Measurements from ENCODE around the gene PKHD1.

- TF ChIP-seq ZC3H10 (CRISPR knock-in tag; IDR thresholded peaks at IDR 0.05), result no peak
- TF ChIP-seq ARNTL (CRISPR knock-in tag; IDR thresholded peaks at IDR 0.05; ENCODE audit: borderline replicate concordance, low read depth), result no peak
- TF ChIP-seq PPARA (CRISPR knock-in tag; IDR thresholded peaks at IDR 0.05; ENCODE audit: borderline replicate concordance), result no peak
- TF ChIP-seq TOX (CRISPR knock-in tag; IDR thresholded peaks at IDR 0.05; ENCODE audit: borderline replicate concordance), result no peak
- TF ChIP-seq ISL1 (CRISPR knock-in tag; IDR thresholded peaks at IDR 0.05), result no peak
- TF ChIP-seq PATZ1 (CRISPR knock-in tag; IDR thresholded peaks at IDR 0.05; ENCODE audit: borderline replicate concordance), result no peak
- TF ChIP-seq BACH2 (CRISPR knock-in tag; IDR thresholded peaks at IDR 0.05; ENCODE audit: borderline replicate concordance), result no peak
- no peak for TF ChIP-seq ZFP30 (CRISPR knock-in tag; IDR thresholded peaks at IDR 0.05)
- TF ChIP-seq CREB5 (CRISPR knock-in tag; IDR thresholded peaks at IDR 0.05; ENCODE audit: low read depth), result no peak
These were observed 461.0 kb downstream of the PKHD1 start for GRCh38 chr6:51626391-51626790.
